ENCODE results near the gene PCGF2.
A peak's percentile ranks its signal among the peaks of the same experiment; 100 is the strongest.

PCGF2 gene

GRCh38 chr17:38751144-38751807, 3.1 kb upstream of the PCGF2 start:
- DNase-seq (ENCODE audit: low spot score) = no peak

- no peak for DNase-seq (ENCODE audit: low spot score)
Measured at GRCh38 chr17:38750312-38751121, 2.4 kb upstream of the PCGF2 start.

GRCh38 chr17:38750044-38750311, 1.8 kb upstream of the PCGF2 start:
- no peak for DNase-seq (ENCODE audit: low spot score)

GRCh38 chr17:38749223-38750043, 1.3 kb upstream of the PCGF2 start:
- DNase-seq (ENCODE audit: low spot score) = peak; percentile 61

GRCh38 chr17:38748892-38749222, 721 bp upstream of the PCGF2 start:
- DNase-seq (ENCODE audit: low spot score) = no peak

GRCh38 chr17:38747463-38748148, 530 bp downstream of the PCGF2 start:
- peak; percentile 78 for DNase-seq (ENCODE audit: low spot score)

GRCh38 chr17:38746849-38747462, 1.2 kb downstream of the PCGF2 start:
- no peak for DNase-seq (ENCODE audit: low spot score)

GRCh38 chr17:38746004-38746848, 1.9 kb downstream of the PCGF2 start:
- DNase-seq (ENCODE audit: low spot score) = no peak

- no peak for DNase-seq (ENCODE audit: low spot score)
Measured at GRCh38 chr17:38745545-38745944, 2.6 kb downstream of the PCGF2 start.

- peak; percentile 63 for DNase-seq (ENCODE audit: low spot score)
Measured at GRCh38 chr17:38743556-38744171, 4.5 kb downstream of the PCGF2 start.

GRCh38 chr17:38742411-38743308, 5.5 kb downstream of the PCGF2 start:
- no peak for DNase-seq (ENCODE audit: low spot score)

GRCh38 chr17:38741921-38742410, 6.2 kb downstream of the PCGF2 start:
- no peak for DNase-seq (ENCODE audit: low spot score)

- DNase-seq (ENCODE audit: low spot score) = no peak
Measured at GRCh38 chr17:38741461-38741860, 6.7 kb downstream of the PCGF2 start.

GRCh38 chr17:38740806-38741205, 7.3 kb downstream of the PCGF2 start:
- no peak for DNase-seq (ENCODE audit: low spot score)

GRCh38 chr17:38740044-38740443, 8.1 kb downstream of the PCGF2 start:
- no peak for DNase-seq (ENCODE audit: low spot score)

GRCh38 chr17:38739305-38739704, 8.8 kb downstream of the PCGF2 start:
- DNase-seq (ENCODE audit: low spot score) = no peak

GRCh38 chr17:38738686-38739085, 9.4 kb downstream of the PCGF2 start:
- DNase-seq (ENCODE audit: low spot score) = no peak

- no peak for DNase-seq (ENCODE audit: low spot score)
Measured at GRCh38 chr17:38738007-38738662, 10.0 kb downstream of the PCGF2 start.

Measured in iPS-NIHi11 (cell line).